ENCODE data around the gene SENP5.

The SENP5 gene

DNA sequence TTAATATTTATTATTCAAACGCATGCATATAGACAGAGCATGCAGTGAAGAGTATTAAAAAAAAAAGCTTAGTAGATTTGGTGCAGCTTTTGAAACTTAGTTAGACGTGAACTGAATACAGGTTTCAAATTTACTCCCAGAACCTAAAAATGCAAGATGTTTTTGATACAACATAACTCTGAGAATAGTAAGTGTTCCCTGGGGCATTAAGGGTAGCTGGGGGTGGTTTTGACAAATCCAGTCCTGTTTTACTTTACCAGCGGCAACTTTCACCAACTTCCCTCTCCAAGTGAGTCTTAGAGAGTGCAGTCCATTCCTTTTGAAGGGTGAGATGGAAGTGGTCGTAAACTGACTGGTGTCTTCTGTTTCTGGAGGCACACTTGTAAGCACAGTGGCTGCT is 63.4 kb downstream of the SENP5 start:
- no peak overlapping the region for H2AFZ ChIP-seq (ENCODE audit: low read depth)
- no peaks in the 10 kb centered on the region for H3K27me3 ChIP-seq (ENCODE audit: insufficient read depth, low read depth)
- H3K4me1 ChIP-seq (ENCODE audit: low read depth, poor library complexity, severe bottlenecking), result peaks cover 17% of the 10 kb centered on the region
- no peak overlapping the region for H3K9ac ChIP-seq
- H3K79me2 ChIP-seq (ENCODE audit: insufficient read depth, low read depth), result no peaks in the 10 kb centered on the region
- H3K36me3 ChIP-seq (ENCODE audit: insufficient read depth), result no peaks in the 10 kb centered on the region
- H3K4me2 ChIP-seq, result no peak overlapping the region
- H4K20me1 ChIP-seq (ENCODE audit: insufficient read depth), result no peaks in the 10 kb centered on the region
- H3K4me3 ChIP-seq (IDR thresholded peaks at IDR 0.05; ENCODE audit: insufficient read depth, low read depth, low read length), result no peak overlapping the region
- TF ChIP-seq, protein P1, sequence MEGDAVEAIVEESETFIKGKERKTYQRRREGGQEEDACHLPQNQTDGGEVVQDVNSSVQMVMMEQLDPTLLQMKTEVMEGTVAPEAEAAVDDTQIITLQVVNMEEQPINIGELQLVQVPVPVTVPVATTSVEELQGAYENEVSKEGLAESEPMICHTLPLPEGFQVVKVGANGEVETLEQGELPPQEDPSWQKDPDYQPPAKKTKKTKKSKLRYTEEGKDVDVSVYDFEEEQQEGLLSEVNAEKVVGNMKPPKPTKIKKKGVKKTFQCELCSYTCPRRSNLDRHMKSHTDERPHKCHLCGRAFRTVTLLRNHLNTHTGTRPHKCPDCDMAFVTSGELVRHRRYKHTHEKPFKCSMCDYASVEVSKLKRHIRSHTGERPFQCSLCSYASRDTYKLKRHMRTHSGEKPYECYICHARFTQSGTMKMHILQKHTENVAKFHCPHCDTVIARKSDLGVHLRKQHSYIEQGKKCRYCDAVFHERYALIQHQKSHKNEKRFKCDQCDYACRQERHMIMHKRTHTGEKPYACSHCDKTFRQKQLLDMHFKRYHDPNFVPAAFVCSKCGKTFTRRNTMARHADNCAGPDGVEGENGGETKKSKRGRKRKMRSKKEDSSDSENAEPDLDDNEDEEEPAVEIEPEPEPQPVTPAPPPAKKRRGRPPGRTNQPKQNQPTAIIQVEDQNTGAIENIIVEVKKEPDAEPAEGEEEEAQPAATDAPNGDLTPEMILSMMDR (conservative IDR thresholded peaks at IDR 0.05; ENCODE audit: low read depth, low read length), result no peak
- no peak overlapping the region for H3K27ac ChIP-seq

DNA sequence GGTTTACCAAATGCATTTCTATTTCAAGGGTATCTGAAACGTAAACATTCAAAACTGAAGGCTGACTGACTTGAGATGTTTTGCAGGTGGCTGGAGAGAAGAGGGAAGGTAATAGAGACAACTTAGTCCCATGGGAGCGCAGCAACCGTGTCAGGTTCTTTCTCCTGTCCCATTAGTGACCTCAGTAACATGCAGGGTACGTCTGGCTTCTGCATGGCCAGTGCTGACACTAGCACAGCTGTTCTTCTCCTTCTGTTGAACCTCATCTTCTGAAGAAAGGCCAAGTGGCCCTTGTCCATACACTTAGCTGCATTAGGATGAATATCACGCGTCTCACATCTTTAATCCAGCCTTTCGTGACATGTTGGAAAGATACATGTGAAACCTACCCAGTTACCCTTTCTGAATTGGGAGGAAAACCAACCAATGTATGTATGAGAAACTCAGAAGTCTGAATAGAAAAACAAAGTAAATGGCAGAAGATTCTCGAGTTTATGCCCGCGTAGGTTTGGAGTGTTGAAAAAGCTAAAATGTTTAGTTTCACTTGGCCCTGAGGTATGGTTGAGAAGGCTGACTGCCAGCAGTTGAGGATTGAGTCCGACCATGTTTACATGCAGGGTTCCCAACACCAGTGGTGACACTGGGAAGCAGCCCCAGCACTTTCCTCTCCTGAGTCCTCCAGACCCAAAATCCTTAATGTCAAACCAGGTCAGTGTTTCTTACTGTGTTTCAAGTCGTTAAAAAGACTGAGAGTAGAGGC is 64.3 kb downstream of the SENP5 start:
- no peak overlapping the region for H3K4me3 ChIP-seq (IDR thresholded peaks at IDR 0.05; ENCODE audit: insufficient read depth, low read depth, low read length)
- H3K4me1 ChIP-seq (ENCODE audit: low read depth, poor library complexity, severe bottlenecking), result peaks cover 9% of the 10 kb centered on the region
- no peak overlapping the region for H3K27ac ChIP-seq
- H3K79me2 ChIP-seq (ENCODE audit: insufficient read depth, low read depth), result no peaks in the 10 kb centered on the region
- no peak overlapping the region for H2AFZ ChIP-seq (ENCODE audit: low read depth)
- H4K20me1 ChIP-seq (ENCODE audit: insufficient read depth), result no peaks in the 10 kb centered on the region
- H3K4me2 ChIP-seq, result no peak overlapping the region
- H3K36me3 ChIP-seq (ENCODE audit: insufficient read depth), result no peaks in the 10 kb centered on the region; the same call in 1 of the 2 replicates
- TF ChIP-seq, protein P1 (conservative IDR thresholded peaks at IDR 0.05; ENCODE audit: low read depth, low read length), result no peak; the same call in 1 of the 2 replicates
- no peaks in the 10 kb centered on the region for H3K27me3 ChIP-seq (ENCODE audit: insufficient read depth, low read depth)
- no peak overlapping the region for H3K9ac ChIP-seq

DNA sequence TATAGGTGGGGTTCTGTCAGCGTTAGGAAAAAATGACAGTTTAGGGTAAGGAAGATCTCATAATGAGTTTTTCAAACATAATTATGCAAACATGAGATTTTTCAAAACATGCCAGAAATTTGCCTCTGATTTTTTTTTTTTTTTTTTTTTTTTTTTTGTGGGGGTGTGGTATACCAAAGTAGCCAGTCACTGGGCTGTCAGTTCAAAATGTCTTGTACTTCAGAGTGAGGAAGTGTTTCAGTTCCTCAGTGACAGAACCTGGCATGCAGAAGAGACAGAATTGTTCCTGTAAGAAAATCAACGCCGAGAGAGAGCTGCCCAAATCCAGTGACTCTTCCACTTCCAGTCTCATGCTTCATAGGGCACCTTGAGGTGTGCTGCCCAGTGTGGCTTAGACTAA is 64.9 kb downstream of the SENP5 start:
- Histone ChIP-seq H3K36me3 (ENCODE audit: insufficient read depth) (no peaks in the 10 kb centered on the region; the same call in 1 of the 2 replicates), H3K4me3 (IDR thresholded peaks at IDR 0.05; ENCODE audit: insufficient read depth, low read depth, low read length) (no peak overlapping the region), H3K4me1 (ENCODE audit: low read depth, poor library complexity, severe bottlenecking) (peaks cover 4% of the 10 kb centered on the region), H3K9ac (no peak overlapping the region), H3K27me3 (ENCODE audit: insufficient read depth, low read depth) (no peaks in the 10 kb centered on the region), H3K27ac (no peak overlapping the region), H2AFZ (ENCODE audit: low read depth) (no peak overlapping the region), H3K4me2 (no peak overlapping the region), H4K20me1 (ENCODE audit: insufficient read depth) (no peaks in the 10 kb centered on the region), H3K79me2 (ENCODE audit: insufficient read depth, low read depth) (no peaks in the 10 kb centered on the region)
- TF ChIP-seq, protein P1 (conservative IDR thresholded peaks at IDR 0.05; ENCODE audit: low read depth, low read length), result no peak

DNA sequence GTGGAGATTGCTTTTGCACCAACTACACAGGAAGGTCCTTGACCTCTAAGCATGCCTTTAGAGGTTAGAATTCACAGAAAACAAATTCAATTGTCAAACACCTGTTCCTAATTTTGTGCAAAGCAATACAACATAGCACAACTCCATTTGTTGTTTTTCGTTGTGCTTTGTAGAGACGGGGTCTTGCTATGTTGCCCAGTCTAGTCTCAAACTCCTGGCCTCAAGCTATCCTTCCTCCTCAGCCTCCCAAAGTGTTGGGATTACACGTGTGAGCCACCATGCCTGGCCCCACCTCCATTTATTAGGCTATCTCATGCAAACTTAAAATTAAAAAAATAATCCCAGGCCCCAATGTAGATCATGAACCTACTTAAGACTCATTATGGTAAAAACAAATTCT is 68.6 kb downstream of the SENP5 start:
- no peak overlapping the region for H3K4me3 ChIP-seq (IDR thresholded peaks at IDR 0.05; ENCODE audit: insufficient read depth, low read depth, low read length)
- no peak overlapping the region for H3K4me2 ChIP-seq
- H3K27ac ChIP-seq, result no peak overlapping the region
- peaks cover 18% of the 10 kb centered on the region for H3K4me1 ChIP-seq (ENCODE audit: low read depth, poor library complexity, severe bottlenecking)
- peaks cover 14% of the 10 kb centered on the region; the same call in 1 of the 2 replicates for H3K36me3 ChIP-seq (ENCODE audit: insufficient read depth)
- H3K79me2 ChIP-seq (ENCODE audit: insufficient read depth, low read depth), result peaks cover 34% of the 10 kb centered on the region
- H3K9ac ChIP-seq, result no peak overlapping the region
- no peak overlapping the region for H2AFZ ChIP-seq (ENCODE audit: low read depth)
- TF ChIP-seq, protein P1 (conservative IDR thresholded peaks at IDR 0.05; ENCODE audit: low read depth, low read length), result no peak
- no peaks in the 10 kb centered on the region for H3K27me3 ChIP-seq (ENCODE audit: insufficient read depth, low read depth)
- no peaks in the 10 kb centered on the region for H4K20me1 ChIP-seq (ENCODE audit: insufficient read depth)

Measured in KMS-11 (cell line).